NCI-H2029 (cell line): ENCODE results near the gene BMP4.
"Not testable (repeated sequence)": the region's sequence is repeated elsewhere in the genome, so short reads cannot be mapped to it uniquely, and the experiment has no call there.

Source experiments
- DNase-seq: peaks from one replicate; lab custom pipeline; 2025; lab: John Stamatoyannopoulos, UW

Gene BMP4

DNA sequence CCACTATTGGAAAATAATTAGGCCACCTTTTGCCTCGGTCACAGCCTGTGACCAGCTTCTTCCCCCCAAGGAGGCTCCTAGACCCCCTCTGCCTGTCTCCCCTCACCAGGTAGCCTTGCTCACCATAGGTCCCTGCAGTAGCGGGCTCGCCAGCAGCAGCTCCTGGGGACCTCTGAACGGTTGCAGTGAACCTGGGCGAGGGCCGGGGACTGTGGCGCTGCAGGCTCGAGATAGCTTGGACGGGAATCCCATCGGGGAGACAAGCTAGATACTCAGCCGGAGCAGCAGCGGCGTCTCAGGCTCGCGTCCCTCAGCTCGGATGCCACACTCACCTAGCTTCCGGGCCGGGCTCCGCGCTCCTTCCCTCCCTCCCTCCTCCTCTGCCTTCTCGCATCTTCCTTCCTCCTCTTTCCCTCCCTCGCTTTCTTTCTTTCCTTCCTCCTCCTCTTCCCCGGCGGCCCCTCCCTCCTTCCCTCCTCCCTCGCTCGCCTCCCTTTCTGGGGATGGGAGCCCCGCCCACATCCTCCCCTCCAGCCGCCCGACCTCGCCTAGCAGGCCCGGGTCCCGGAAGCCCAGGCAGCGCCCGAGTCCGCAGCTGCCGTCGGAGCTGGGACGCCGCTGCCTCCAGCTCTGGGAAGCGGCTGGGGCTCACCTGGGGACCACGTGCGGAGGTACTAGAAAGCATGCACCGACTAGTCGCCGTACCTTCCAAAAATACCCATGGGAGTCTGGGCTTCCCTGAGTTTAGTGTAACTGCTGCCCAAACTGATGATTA lies at the start of gene BMP4:
Gene BMP4, minus strand, starts transcription at position 399 of the 775 bp plus-strand sequence. CDS start 4,603 bp downstream, outside the sequence.
- no peak for DNase-seq

DNA sequence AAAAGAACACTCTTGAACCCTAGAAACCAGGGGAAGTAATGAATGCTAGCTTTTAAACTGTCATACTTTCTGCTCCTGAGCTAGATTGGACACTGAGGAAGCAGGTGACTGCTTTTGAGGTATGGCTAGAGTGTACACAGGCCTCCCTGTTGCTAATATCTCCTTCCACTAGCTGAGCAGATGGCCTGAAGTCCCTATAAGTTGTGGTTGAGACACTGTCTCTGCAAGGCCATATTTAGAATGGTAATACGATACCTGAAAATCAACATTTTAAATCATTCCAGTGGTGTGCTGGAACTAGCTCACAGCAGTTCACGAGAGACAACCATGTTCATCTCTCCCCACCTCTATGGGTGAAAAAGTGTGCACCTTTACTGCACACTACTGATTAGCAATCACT lies 46.4 kb upstream of the BMP4 start:
- DNase-seq = no peak

GRCh38 chr14:54002653-54003052 lies 46.0 kb upstream of the BMP4 start:
- DNase-seq = no peak

DNA sequence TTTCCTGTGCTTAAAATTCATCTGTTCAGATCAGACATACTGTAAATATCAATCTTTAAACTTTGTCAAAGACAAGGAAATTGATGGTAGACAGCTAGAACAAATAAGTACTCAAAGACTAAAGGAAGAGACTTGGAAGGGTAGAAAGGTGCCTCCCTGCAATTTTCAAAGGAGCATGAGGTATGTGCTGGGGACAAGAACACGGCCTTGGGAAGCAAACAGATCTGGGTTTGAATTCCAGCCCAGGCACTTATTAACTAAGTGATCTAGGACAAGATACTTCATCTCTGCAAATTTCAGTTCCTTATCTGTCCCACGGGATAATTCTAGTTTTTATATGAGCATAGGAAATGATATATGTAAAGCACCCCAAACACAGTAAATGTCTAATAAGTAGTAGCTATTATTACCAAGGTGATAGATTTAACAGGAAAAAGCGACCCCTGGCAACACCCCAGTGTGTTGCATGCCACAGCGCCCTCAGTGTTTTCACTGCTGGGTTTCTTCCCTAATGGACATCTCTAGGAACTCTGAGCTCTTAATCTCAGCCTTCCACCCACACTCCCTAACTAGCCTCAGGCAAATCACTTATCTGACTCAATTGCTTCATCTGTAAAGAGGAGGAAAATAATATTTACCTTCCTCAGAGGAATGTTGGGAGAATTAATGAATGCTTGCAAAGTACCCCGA lies 44.7 kb upstream of the BMP4 start:
- no peak for DNase-seq

DNA sequence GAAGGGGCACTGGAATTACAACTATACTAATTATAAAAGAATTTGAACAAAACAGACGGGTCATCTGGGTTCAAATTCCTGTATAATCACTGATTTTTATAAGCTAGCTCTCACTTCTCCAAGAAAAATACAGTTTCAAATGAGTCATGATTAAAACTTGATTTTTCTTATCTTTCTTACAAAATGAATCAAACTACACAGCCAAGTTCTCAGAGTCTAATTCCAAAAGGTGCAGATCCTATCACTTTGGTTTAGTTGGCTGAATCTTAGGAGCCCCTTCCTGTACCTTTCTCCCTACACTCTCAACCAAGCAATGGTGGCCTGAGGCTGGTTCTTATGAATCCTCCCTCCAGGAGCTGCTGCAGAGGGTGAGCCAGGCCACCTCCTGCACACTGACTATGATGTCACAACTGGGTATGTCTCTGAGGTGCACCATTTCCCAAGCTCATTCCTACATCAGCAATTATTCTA lies 43.8 kb upstream of the BMP4 start:
- DNase-seq = no peak

DNA sequence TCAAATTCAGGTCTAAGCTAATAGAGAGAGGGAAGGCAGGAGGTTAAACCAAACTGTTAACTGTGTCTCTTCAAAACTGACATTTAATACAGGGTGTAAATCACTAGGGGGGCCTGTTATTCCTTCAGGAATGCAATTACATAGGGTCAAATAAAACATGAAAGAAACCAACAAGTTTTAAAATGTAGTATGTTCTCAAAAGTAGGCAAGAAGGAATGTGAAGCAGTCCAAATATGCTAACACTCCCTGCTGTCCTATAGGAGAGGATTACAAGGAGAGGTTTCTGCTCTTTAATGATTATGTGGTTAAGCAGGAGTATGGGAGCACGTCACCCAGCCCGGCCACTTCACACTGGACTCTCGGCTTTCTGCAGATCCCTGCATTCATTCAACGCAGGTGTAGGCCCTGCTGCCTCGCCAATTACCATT lies 42.5 kb upstream of the BMP4 start:
- DNase-seq = no peak

DNA sequence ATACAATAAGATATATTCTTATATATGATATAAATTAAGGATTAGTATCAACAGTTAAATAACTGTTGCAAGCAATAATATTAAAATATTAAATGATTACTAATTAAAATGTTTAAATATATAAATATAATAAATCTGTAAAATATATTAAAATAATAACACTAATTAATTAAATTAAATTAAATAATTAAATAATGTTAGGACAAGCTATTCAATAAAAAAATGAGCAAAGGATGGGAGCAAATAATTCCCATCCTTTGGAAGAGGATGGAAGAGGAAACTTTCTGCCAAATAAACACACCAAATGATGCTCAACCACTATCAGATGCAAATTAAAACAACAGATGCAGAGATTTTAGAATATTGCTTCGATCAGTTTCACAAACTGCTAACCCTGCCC lies 39.4 kb upstream of the BMP4 start:
- no peak for DNase-seq

- no peak for DNase-seq
Observed at GRCh38 chr14:53993920-53994607, 37.4 kb upstream of the BMP4 start.

- no peak for DNase-seq
Observed at GRCh38 chr14:53990978-53991377, 34.4 kb upstream of the BMP4 start.

GRCh38 chr14:53986718-53987117 lies 30.1 kb upstream of the BMP4 start:
- not testable (repeated sequence) for DNase-seq

DNA sequence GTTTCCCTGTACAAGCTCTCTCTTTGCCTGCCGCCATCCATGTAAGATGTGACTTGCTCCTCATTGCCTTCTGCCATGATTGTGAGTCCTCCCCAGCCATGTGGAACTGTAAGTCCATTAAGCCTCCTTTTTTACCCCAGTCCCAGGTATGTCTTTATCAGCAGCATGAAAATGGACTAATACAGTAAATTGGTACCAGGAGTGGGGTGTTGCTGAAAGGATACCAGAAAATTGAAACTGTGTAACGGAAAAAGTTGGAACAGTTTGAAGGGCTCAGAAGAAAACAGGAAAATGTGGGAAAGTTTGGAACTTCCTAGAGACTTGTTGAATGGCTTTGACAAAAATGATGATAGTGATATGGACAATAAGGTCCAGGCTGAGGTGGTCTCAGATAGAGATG lies 28.3 kb upstream of the BMP4 start:
- not testable (repeated sequence) for DNase-seq

GRCh38 chr14:53983112-53983511 lies 26.5 kb upstream of the BMP4 start:
- DNase-seq = no peak

DNA sequence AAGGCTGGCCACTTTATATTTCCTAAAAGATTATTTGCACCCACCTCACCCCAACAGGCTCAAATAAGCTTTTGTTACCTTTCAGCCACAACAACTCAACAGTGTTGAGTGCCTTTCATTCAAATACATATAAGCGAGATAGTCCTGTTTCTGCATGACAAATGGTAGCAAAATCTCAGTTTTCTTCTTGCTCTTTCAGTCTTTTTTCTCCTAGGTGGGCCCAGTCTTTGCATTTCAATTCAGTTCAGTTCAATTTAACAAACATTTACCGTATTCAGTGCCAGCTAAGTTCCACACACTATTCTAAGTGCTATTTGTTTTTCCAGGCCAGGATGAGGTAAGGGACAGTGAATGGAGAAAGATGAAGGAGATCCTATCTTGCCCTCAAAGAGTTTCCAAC lies 25.9 kb upstream of the BMP4 start:
- DNase-seq = no peak

- DNase-seq = no peak
Observed at GRCh38 chr14:53979747-53980642, 23.4 kb upstream of the BMP4 start.

DNA sequence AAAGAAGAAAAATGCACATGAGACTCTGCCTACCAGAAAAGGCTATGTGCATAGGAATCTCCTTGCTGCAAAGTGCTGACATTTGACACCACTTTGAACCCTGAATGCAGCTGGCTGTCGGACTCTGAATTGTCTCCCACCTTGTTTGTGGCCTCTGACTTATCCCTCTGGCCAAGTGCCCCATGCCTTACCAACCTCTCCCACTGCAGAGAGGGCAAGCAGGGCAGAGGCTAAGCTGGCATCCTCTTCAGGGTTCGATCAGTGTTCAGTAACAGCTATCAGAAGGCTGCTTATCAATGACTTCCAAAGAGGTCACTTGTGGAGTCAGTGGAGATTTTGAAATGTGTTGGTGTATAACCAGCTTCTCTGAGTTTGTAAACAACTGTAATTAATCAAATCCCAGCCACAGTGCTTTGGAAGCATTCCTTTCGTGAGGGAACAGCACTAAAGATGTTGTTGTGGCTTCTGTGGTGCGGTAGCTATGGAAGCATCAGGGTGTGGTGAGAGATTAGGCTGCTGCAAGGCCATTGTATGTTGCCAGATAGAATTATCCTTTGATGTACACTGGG lies 22.6 kb upstream of the BMP4 start:
- no peak for DNase-seq

DNA sequence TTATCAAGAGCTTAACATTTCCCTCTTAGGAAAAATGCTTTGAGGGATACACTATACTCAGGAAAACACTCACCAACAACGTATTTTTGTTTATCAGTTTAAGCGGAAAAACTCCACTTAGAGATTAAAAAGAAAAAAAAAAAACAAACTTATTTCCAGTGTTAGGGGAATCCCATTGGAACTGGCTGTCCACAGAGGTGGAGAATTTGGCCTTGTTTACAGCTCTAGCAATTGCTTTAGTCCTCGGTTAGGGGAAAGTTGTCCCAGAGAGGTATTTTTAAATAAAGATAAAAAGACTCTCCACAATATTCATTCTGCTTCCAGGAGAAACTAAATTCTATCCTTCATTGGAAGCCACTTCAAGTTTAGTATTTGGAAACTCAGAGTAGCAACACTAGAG lies 21.6 kb upstream of the BMP4 start:
- DNase-seq = no peak

DNA sequence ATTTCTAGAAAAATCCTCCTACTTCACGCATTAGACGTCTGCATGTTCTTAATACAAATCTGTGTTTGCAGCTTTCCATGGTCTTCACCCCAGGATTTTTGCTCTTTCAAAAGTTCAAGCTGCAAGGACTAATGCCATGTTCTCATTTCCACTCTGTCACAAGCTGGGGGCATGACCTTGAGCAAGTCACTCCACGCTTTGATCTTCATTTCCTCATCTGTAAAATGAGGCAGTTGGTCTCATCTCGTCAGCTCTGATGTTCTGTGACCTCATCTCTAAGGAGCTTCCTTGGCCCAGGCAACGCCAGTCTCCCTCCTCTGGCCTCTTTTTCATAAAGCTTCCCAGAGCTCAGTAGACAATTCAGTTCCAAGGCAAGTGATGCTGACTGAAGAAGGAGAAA lies 18.8 kb upstream of the BMP4 start:
- DNase-seq = no peak

DNA sequence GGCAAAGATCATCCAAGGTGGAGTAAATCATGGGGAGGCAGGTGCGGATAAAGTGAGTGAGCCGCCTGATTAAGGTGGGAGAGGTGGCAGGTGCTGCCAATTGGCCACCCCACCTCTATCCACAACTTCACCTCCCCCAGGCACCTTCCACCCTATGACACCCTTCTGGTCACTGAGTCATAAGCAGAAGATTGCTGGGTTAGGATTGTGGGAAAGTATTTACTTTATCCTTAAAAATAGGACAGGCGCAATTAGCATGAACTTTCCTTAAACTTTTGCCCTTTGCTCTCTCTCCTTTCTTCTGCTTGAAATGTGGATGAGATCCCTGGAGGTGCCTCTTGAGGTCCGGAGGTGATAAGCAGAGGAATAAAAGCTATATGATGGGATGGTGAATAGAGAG lies 14.9 kb upstream of the BMP4 start:
- DNase-seq = no peak

DNA sequence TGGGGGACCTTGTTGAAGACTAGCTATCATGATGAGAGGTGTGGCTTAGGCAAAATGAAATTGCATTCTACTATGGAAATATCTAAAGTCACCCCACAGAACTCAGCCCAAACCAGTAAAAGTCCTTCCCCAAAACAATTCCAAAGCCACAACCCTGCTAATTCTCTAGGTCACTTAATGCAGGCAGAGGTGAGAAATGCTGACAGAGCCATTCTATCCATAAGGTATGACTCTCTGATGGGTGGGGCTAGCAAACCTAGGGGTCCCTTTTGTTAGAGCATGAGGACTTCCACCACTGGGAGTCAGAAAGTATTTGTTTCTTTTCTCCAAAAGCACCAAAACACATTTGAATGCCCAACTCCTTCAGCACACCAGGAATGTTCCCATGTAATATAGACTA lies 12.7 kb upstream of the BMP4 start:
- DNase-seq = no peak

GRCh38 chr14:53968726-53969125 lies 12.1 kb upstream of the BMP4 start:
- DNase-seq = no peak

GRCh38 chr14:53967606-53968005 lies 11.0 kb upstream of the BMP4 start:
- DNase-seq = no peak

DNA sequence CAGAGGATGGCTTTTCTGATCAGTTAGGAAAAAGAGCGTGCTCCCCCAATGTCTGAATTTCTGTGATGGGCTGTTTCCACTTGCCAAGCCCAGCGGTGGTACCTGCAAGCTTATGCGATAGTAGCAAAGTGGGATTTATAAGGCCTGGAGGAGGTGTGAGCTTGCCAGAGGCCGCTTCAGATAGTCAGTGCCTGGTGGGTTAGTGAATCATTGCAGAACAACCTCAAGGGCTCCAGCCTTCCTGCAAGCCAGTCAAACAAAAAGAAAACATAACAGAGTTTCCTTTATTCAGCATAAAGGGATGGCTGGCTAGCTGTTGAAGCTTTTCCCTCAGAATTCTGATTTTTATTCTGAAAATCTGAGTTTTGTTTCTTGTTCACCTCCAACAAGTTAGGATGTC lies 7.6 kb upstream of the BMP4 start:
- no peak for DNase-seq
